NCI-H2081 treated with DMSO at 0.1 percent for 48 hours (cell line): ENCODE results near the gene ORM1.
"Not testable (repeated sequence)": the region's sequence is repeated elsewhere in the genome, so short reads cannot be mapped to it uniquely, and the experiment has no call there.

ENCODE experiments used
- DNase-seq: peaks from one replicate; lab custom pipeline; 2025; lab: John Stamatoyannopoulos, UW

The ORM1 gene

DNA sequence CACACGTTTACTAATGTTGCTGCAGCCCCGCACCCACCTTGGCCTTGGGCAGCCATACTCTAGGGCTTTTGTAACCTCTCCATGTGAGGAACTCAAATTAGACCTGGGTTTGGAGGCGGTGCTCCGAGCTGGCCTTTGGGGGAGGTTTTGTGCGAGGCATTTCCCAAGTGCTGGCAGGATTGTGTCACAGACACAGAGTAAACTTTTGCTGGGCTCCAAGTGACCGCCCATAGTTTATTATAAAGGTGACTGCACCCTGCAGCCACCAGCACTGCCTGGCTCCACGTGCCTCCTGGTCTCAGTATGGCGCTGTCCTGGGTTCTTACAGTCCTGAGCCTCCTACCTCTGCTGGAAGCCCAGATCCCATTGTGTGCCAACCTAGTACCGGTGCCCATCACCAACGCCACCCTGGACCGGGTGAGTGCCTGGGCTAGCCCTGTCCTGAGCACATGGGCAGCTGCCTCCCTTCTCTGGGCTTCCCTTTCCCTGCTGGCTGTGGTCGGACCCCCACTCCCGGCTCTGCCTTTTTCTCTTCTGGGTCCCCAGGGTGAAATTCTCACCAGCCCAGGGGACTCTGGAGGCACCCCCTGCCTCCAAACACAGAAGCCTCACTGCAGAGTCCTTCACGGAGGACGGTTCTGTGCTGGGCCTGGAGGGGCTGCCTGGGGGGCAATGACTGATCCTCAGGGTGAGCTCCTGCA lies at the start of gene ORM1:
Gene ORM1 (plus strand): TSS at position 268 of the 701 bp plus-strand sequence. CDS start 36 bp downstream, at position 304.
- DNase-seq, result not testable (repeated sequence)

GRCh38 chr9:114273461-114273881 lies 49.4 kb upstream of the ORM1 start:
- no peak for DNase-seq

GRCh38 chr9:114274217-114274616 lies 48.7 kb upstream of the ORM1 start:
- no peak for DNase-seq

DNA sequence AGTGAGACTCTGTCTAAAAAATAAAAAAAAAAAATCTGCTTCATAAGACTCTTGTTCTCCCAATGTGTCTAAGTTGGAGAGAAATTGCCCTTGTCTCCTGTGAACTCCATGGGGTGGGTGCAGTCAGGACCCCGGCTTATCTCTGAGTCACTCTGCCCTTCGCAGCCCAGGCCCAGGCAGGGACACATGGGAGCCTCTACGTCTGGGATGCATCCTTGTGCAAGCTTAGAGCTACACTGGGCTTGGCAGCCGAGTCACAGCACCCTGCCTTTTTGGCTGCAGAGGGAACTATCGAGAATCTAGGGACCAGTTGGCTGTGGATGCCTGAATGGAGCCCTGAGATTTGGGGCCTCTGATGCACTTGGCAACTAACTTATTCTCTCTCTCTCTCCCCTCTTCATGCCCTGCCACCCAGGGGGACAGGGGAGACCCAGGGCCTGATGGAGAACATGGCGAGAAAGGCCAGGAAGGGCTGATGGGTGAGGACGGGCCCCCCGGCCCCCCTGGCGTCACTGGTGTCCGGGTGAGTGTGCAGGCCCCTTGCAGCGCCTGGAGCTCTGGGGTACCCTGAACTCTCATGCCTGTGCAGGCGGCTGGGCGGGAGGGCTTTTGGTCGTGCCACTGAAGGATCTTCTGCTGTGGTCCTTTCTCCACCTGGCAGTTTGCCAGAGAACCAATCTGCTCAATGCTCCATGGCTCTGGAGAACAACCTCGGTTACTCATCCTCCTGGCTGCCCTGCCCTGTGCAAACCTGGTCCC lies 47.5 kb upstream of the ORM1 start:
- no peak for DNase-seq

DNA sequence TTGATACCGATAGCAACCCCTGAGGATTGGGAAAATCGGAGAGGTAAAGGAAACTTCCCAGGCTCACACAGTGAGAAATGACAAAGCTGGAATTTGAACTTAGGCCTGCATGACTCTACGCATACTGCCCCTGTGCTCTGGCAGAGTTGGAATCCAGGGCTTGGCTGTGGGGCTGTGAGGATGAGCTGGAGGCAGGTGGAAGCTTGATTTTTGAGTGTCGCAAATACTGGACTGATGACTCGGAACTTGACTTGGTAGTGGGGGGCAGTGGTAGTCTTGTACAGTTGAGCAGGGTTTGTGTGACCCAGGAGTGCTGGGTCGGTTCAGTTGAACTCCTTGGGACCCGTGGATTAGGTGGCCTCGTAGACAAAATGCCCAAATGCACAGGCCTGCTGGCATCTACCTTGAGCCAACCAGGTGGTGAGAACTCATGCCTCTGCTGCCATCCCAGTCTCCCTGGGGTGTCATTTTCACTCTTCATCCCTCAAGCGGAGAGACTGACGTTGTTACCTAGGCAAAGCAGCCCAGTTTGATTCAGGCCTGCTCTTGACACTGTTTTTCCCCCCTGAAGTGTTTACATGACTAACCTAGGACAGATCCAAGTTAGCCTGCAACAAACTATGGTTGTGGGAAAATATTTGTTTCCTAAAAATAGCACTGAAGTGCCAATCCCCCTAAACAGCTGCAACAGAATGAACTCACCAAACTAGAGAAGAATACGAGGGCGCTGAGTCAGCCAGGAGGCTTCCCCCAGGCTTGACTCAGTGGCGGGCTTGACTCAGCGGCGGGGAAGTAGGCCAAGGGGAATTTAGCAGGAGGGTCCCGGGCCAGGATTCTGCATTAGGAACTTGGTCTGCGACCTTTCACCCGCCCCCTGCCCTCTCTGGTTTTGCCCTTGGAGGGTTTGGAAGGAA lies 45.7 kb upstream of the ORM1 start:
- DNase-seq, result no peak

- no peak for DNase-seq
Observed at GRCh38 chr9:114278356-114278755, 44.5 kb upstream of the ORM1 start.

DNA sequence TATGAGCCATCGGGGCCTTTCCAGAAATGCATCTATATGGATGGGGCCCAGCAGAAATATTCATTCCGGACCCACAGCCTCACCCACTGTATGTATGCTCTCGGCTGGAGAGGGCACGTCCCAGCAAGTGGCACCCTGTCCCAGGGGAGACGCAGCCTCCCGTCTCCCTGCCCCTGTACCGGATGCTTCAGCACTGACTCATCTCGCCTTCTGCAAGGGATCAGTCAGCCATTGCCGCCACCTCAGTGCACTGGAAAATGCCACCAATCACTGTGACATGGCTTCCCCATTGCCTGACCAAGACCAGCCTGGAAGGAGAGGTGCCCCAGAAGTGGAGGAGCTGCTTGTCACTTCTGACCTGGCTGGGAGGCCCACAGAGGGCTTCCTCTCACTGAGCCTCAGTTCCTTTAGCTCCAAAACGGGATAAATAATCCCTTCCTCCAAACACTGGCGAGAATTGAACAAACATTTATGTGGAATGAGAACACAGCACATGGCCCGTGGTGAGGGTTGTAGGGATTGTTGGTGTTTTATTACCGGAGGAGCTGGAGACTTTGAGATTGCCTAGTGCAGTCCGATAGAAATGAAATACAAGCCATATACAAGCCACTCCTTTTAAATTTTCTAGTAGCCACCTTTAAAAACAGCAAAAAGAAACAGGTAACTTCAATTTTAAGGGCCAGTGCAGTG lies 43.9 kb upstream of the ORM1 start:
- no peak for DNase-seq

DNA sequence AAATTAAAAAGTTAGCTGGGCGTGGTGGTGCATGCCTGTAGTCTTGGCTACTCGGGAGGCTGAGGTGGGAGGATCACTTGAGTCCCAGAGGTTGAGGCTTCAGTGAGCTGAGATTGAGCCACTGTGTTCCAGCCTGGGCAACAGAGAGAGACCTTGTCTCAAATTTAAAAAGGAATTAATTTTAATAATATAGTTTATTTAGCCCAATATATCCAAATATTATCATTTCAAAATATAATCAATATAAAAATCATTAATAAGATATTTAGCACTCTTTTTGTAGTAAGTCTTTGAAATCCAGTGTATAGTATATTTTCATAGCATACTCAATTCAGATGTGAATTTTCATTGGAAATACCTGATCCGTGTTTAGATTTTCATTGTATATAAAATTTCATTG lies 43.2 kb upstream of the ORM1 start:
- DNase-seq, result no peak

DNA sequence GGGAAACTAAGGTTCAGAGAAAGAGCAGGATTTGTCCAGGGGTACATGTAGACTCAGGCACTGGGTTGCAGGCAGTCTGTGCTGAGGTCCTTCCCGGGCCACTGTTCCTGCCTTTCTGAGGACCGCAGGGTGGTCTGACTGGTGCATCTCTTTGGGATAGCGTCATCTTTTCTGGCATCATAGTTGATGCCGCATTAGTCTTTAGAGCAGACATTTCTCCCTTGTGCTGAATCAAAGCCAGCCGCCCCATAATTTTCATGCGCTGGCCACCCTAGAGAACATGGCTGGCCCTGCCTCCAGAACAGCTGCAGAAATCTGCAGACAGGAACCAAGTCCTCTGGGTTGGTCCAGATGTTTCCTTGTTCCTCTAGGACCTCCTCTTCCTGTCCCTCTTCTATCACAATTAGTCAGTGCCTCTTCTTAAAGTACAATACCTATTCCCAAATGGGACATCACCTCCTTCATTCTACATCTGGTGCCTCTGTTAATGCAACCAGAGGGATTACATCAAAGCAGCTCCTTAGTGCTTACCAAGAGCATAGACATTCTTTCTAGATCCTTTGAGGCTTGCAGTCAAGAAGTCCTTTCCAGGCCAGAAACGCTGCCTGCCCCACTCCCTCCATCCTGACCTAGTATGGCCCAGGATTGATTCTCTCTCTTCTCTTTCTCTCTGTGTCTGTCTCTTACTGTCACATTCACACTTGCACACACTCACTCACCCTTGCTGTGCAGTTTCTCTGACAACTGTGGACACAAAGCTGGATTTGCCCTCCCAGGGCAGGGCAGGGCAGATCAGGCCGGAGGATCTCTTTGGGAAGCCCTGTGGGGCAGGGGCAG lies 42.0 kb upstream of the ORM1 start:
- no peak for DNase-seq

DNA sequence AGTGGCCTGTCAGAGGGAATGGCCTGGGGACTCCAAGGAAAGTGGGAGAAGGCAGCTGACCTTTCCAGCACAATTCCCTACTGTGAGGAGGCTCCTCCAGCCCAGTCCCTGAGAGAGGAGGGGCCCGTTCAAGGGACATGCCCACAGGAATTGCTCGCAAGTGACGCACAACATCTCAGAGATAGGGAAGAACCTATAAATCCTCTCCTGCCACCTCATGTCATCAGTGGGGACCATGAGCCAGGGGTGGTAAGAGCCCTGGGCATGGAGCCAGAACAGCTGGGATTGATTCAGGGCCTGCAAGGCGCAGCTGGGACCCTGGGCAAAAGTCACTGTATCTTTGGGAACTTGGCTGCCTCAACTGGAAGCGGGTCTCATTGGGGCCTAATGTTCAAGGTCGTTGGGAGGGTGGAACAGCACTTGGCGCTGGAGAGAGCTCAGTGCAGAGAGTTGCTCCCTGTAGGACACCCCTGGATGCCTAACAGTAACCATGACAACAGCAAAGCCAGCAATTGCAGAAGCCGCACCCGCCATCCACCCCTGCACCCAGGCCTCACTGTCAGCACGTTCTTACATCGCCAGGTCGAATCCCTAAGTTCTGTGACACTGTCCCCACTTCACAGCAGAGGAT lies 41.3 kb upstream of the ORM1 start:
- no peak for DNase-seq

GRCh38 chr9:114282104-114282485 lies 40.8 kb upstream of the ORM1 start:
- DNase-seq, result no peak

- no peak for DNase-seq
Observed at GRCh38 chr9:114282507-114282906, 40.4 kb upstream of the ORM1 start.

DNA sequence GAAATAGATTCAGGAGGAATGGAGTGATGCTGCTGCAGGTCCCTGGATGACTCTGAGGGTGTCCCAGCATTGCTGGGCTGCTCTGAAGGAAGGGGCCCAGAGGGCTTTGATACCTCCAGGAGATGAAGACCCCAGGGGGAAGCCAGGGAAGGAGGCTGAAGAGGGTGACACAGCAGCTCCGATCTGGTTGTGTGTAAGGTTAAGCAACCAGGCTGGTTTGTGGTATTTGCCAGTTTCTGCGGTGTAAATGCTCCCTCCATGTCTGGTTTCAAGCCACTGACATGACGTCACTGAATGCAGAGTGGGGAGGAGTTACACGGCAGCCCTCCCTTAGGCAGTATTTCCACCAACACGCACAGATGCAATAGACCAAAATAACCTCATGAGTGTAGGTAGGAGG lies 40.0 kb upstream of the ORM1 start:
- DNase-seq, result no peak

GRCh38 chr9:114283551-114284111 lies 39.3 kb upstream of the ORM1 start:
- no peak for DNase-seq

DNA sequence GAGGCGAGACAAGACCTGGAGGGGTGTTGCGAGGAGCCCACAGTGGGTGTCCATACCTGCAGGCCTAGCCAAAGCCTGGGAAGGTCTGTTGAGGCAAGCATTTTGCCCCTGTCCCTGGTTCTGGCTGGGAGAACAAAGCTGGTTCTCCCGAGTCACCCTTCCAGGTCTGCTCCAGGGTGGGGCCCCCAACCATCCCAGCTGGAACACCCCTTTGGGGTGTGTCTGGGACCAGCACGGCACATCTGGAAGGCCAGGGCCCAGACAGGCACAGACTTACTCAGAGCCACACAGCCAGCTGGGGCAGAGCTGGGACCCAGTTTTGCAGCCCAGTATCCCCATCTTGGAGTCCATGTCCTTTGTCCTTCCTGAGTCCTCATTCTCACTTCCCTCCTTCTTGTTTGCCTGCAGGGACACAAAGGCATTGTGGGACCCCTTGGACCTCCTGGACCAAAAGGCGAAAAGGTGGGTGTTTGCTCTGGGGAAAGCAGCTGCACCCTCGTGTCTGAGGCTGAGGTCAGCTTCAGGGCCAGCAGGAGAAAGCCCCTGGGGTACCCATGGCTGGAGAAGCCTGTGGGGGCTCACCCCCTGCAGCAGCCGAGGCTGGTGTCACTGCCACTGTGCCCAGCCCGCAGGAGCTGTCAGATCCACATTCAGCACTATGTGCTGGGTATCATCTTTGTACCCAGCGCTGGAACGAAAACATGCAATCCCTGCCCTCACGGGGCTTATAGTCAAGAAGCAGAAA lies 38.4 kb upstream of the ORM1 start:
- DNase-seq, result no peak

- no peak for DNase-seq
Observed at GRCh38 chr9:114285166-114285867, 37.6 kb upstream of the ORM1 start.

- DNase-seq, result no peak
Observed at GRCh38 chr9:114286146-114286679, 36.7 kb upstream of the ORM1 start.

GRCh38 chr9:114287001-114287762 lies 35.7 kb upstream of the ORM1 start:
- no peak for DNase-seq
